H1 (cell line): ENCODE results near the gene SH3PXD2A.

Experiments
- EGR1 ChIP-seq: IDR thresholded peaks from 2 replicates; pipeline ENCODE4 v1.6.1; 2011; ENCODE audit warnings: low read depth, low read length, borderline replicate concordance
- EZH2 ChIP-seq: fragments of 200-600 bp; sonication (generic); IDR thresholded peaks from 2 replicates; pipeline ENCODE4 v1.7.1; 2012; ENCODE audit warnings: low read depth, mild to moderate bottlenecking, moderate library complexity, low read length, inconsistent platforms; ENCODE audit not compliant: severe bottlenecking
- GABPA ChIP-seq: IDR thresholded peaks from 2 replicates; pipeline ENCODE4 v1.6.1; 2011; ENCODE audit warnings: mild to moderate bottlenecking, low read length, moderate library complexity, borderline replicate concordance; ENCODE audit not compliant: insufficient read depth
- HDAC2 ChIP-seq, 2 experiments: fragments of 300-600 bp in 1 of 2; sonication (generic) in 1 of 2; IDR thresholded peaks; 2 replicates each; pipeline ENCODE4 v1.6.1; 2011 to 2012; ENCODE audit warnings: low read depth in 2 of 2, low read length in 2 of 2, mild to moderate bottlenecking in 2 of 2, moderate library complexity in 2 of 2, borderline replicate concordance in 1 of 2, inconsistent platforms in 1 of 2
- POLR2A ChIP-seq, 2 experiments: IDR thresholded peaks; 1 replicate in 1 of 2; 2 replicates in 1 of 2; pipeline ENCODE4 v1.6.1; 2011; ENCODE audit warnings: low read depth in 2 of 2, low read length in 2 of 2, mild to moderate bottlenecking in 2 of 2; ENCODE audit errors: control extremely low read depth in 1 of 2
- RAD21 ChIP-seq, 2 experiments: IDR thresholded peaks in 1 of 2; conservative IDR thresholded peaks in 1 of 2; 2 replicates each; pipeline ENCODE4 v1.6.1; 2011; ENCODE audit warnings: low read depth in 2 of 2, low read length in 2 of 2, improper control_type of control experiment in 1 of 2, inconsistent platforms in 1 of 2, mild to moderate bottlenecking in 1 of 2, moderate library complexity in 1 of 2
- SAP30 ChIP-seq: fragments of 300-600 bp; sonication (generic); IDR thresholded peaks from 2 replicates; pipeline ENCODE4 v1.7.1; 2012; ENCODE audit warnings: low read length, moderate library complexity, mild to moderate bottlenecking, inconsistent platforms; ENCODE audit not compliant: insufficient read depth, insufficient replicate concordance
- TBP ChIP-seq: IDR thresholded peaks from 2 replicates; pipeline ENCODE4 v1.6.1; 2011; ENCODE audit warnings: low read depth, low read length, improper control_type of control experiment
- TEAD4 ChIP-seq: IDR thresholded peaks from 2 replicates; pipeline ENCODE4 v1.6.1; 2012; ENCODE audit warnings: low read depth, low read length, inconsistent platforms, mixed read lengths
- TF ChIP-seq, protein P1 (sequence below), 3 experiments: IDR thresholded peaks; 1 replicate in 2 of 3; 2 replicates in 1 of 3; pipeline versions ENCODE4 v1.5.1 to v1.6.1; 2011; ENCODE audit warnings: low read length in 3 of 3, mild to moderate bottlenecking in 3 of 3, inconsistent platforms in 2 of 3, low read depth in 1 of 3, moderate library complexity in 1 of 3; ENCODE audit not compliant: insufficient read depth in 1 of 3; ENCODE audit errors: control extremely low read depth in 1 of 3
- TF ChIP-seq, protein P2 (sequence below): IDR thresholded peaks from 2 replicates; pipeline ENCODE4 v1.6.1; 2011; ENCODE audit warnings: low read length, improper control_type of control experiment

DNA sequence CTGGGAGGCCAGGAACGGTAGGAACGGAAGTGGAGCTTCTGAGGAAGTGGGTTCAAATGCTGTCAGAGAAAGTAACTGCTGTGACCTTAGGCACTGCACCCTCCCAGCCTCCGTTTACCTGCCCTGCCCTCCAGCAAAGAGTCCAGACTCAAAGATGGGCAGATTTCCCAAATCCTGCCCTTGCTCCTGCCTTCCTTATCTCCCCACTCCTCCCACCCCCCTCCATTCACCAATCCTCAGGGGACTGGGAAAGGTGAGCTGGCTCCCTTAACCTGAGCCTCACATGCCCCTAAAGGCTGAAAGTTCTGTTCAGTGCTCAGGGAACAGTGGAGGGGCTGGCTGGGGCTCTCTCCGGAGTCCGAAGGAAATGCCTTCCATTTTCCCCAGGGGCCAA lies 161.6 kb downstream of the SH3PXD2A start:
- TF ChIP-seq, protein P1, sequence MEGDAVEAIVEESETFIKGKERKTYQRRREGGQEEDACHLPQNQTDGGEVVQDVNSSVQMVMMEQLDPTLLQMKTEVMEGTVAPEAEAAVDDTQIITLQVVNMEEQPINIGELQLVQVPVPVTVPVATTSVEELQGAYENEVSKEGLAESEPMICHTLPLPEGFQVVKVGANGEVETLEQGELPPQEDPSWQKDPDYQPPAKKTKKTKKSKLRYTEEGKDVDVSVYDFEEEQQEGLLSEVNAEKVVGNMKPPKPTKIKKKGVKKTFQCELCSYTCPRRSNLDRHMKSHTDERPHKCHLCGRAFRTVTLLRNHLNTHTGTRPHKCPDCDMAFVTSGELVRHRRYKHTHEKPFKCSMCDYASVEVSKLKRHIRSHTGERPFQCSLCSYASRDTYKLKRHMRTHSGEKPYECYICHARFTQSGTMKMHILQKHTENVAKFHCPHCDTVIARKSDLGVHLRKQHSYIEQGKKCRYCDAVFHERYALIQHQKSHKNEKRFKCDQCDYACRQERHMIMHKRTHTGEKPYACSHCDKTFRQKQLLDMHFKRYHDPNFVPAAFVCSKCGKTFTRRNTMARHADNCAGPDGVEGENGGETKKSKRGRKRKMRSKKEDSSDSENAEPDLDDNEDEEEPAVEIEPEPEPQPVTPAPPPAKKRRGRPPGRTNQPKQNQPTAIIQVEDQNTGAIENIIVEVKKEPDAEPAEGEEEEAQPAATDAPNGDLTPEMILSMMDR (IDR thresholded peaks at IDR 0.05; ENCODE audit: control extremely low read depth in 1 of 3, insufficient read depth in 1 of 3, low read depth in 1 of 3, low read length in 3 of 3), result no peak
- TF ChIP-seq RAD21 (IDR thresholded peaks at IDR 0.05 in 1 of 2, conservative IDR thresholded peaks at IDR 0.05 in 1 of 2; ENCODE audit: low read depth in 2 of 2, low read length in 2 of 2) (no peak), SAP30 (no peak), HDAC2 (IDR thresholded peaks at IDR 0.05; ENCODE audit: borderline replicate concordance in 1 of 2, low read depth in 2 of 2, low read length in 2 of 2) (no peak), POLR2A (IDR thresholded peaks at IDR 0.05; ENCODE audit: control extremely low read depth in 1 of 2, low read depth in 2 of 2, low read length in 2 of 2) (no peak), GABPA (no peak), TEAD4 (no peak), TBP (no peak), EGR1 (no peak), EZH2 (no peak)
- TF ChIP-seq, protein P2, sequence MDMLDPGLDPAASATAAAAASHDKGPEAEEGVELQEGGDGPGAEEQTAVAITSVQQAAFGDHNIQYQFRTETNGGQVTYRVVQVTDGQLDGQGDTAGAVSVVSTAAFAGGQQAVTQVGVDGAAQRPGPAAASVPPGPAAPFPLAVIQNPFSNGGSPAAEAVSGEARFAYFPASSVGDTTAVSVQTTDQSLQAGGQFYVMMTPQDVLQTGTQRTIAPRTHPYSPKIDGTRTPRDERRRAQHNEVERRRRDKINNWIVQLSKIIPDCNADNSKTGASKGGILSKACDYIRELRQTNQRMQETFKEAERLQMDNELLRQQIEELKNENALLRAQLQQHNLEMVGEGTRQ, result no peak
